ENCODE measurements around the gene BPIFA1. TPM values are rescaled to one million over a fixed set of nuclear protein-coding genes. Genes with fewer than 3 reads are reported as not detected.

BPIFA1 gene
- not detected for total RNA-seq

- peaks cover 10% of the 10 kb centered on the region for H3K4me1 Mint-ChIP-seq (ENCODE audit: low read depth)
Observed at GRCh38 chr20:33235696-33236095, at the start of gene BPIFA1. Gene BPIFA1 (plus strand): TSS chr20:33235996. CDS start chr20:33237712, 1,716 bp downstream.

GRCh38 chr20:33187491-33187890 lies 48.3 kb upstream of the BPIFA1 start:
- H3K4me3 Mint-ChIP-seq, result no peak overlapping the region
- no peaks in the 10 kb centered on the region for H3K36me3 Mint-ChIP-seq (ENCODE audit: low read depth)
- CTCF ChIA-PET, result no interaction called here
- peaks cover 6% of the 10 kb centered on the region for H3K9me3 Mint-ChIP-seq
- no peak for DNase-seq
- peaks cover 3% of the 10 kb centered on the region for H3K27me3 Mint-ChIP-seq (ENCODE audit: low read depth)
- H3K4me1 Mint-ChIP-seq (ENCODE audit: low read depth), result no peaks in the 10 kb centered on the region
- no peak overlapping the region for H3K27ac Mint-ChIP-seq
- intact Hi-C loops (cut with micrococcal nuclease), result no loop called here

More at GRCh38 chr20:33235696-33236095, at the start of gene BPIFA1:
- CTCF ChIA-PET, result interaction anchor here (1.7 kb wide), 1 partner anchor 57 kb away, joined by 3 read pairs; no protein-coding TSS in a partner anchor
- Mint-ChIP-seq H3K4me3 (no peak within 1 kb of the TSS), H3K9me3 (no peaks in the 10 kb centered on the region), H3K36me3 (ENCODE audit: low read depth) (no peaks in the 10 kb centered on the region), H3K27me3 (ENCODE audit: low read depth) (peaks cover 1% of the 10 kb centered on the region), H3K27ac (no peak within 1 kb of the TSS)
- no peak for DNase-seq
- intact Hi-C loops (cut with micrococcal nuclease), result no loop called here

- Mint-ChIP-seq H3K4me1 (ENCODE audit: low read depth) (no peaks in the 10 kb centered on the region), H3K36me3 (ENCODE audit: low read depth) (no peaks in the 10 kb centered on the region), H3K9me3 (peaks cover under 1% of the 10 kb centered on the region), H3K27me3 (ENCODE audit: low read depth) (no peaks in the 10 kb centered on the region), H3K27ac (no peak overlapping the region), H3K4me3 (no peak overlapping the region)
- DNase-seq, result no peak
- intact Hi-C loops (cut with micrococcal nuclease), result no loop called here
- CTCF ChIA-PET, result interaction anchor here (0.5 kb wide), 1 partner anchor 14 kb away, joined by 3 read pairs; no protein-coding TSS in a partner anchor
Observed at GRCh38 chr20:33188421-33188820, 47.4 kb upstream of the BPIFA1 start.

- no peak for DNase-seq
- intact Hi-C loops (cut with micrococcal nuclease), result no loop called here
- CTCF ChIA-PET, result no interaction called here
- Mint-ChIP-seq H3K4me3 (no peak overlapping the region), H3K9me3 (no peaks in the 10 kb centered on the region), H3K27ac (no peak overlapping the region), H3K27me3 (ENCODE audit: low read depth) (no peaks in the 10 kb centered on the region), H3K36me3 (ENCODE audit: low read depth) (no peaks in the 10 kb centered on the region), H3K4me1 (ENCODE audit: low read depth) (no peaks in the 10 kb centered on the region)
Observed at GRCh38 chr20:33191484-33191883, 44.3 kb upstream of the BPIFA1 start.

- CTCF ChIA-PET, result no interaction called here
- H3K27me3 Mint-ChIP-seq (ENCODE audit: low read depth), result no peaks in the 10 kb centered on the region
- DNase-seq, result no peak
- no peak overlapping the region for H3K27ac Mint-ChIP-seq
- no peaks in the 10 kb centered on the region for H3K4me1 Mint-ChIP-seq (ENCODE audit: low read depth)
- H3K36me3 Mint-ChIP-seq (ENCODE audit: low read depth), result no peaks in the 10 kb centered on the region
- intact Hi-C loops (cut with micrococcal nuclease), result no loop called here
- no peak overlapping the region for H3K4me3 Mint-ChIP-seq
- H3K9me3 Mint-ChIP-seq, result no peaks in the 10 kb centered on the region
Observed at GRCh38 chr20:33191955-33192354, 43.8 kb upstream of the BPIFA1 start.

GRCh38 chr20:33192912-33193501 lies 42.8 kb upstream of the BPIFA1 start:
- H3K36me3 Mint-ChIP-seq (ENCODE audit: low read depth), result no peaks in the 10 kb centered on the region
- no peaks in the 10 kb centered on the region for H3K9me3 Mint-ChIP-seq
- no peaks in the 10 kb centered on the region for H3K4me1 Mint-ChIP-seq (ENCODE audit: low read depth)
- intact Hi-C loops (cut with micrococcal nuclease), result no loop called here
- no peak overlapping the region for H3K27ac Mint-ChIP-seq
- no peaks in the 10 kb centered on the region for H3K27me3 Mint-ChIP-seq (ENCODE audit: low read depth)
- DNase-seq, result no peak
- CTCF ChIA-PET, result no interaction called here
- no peak overlapping the region for H3K4me3 Mint-ChIP-seq

- Mint-ChIP-seq H3K9me3 (no peaks in the 10 kb centered on the region), H3K27me3 (ENCODE audit: low read depth) (no peaks in the 10 kb centered on the region), H3K27ac (no peak overlapping the region), H3K4me1 (ENCODE audit: low read depth) (no peaks in the 10 kb centered on the region), H3K4me3 (no peak overlapping the region), H3K36me3 (ENCODE audit: low read depth) (no peaks in the 10 kb centered on the region)
- intact Hi-C loops (cut with micrococcal nuclease), result no loop called here
- DNase-seq, result no peak
- CTCF ChIA-PET, result no interaction called here
Observed at GRCh38 chr20:33199026-33199425, 36.8 kb upstream of the BPIFA1 start.

- no peak for DNase-seq
- CTCF ChIA-PET, result interaction anchor here (0.6 kb wide), 1 partner anchor 14 kb away, joined by 3 read pairs; no protein-coding TSS in a partner anchor
- Mint-ChIP-seq H3K4me1 (ENCODE audit: low read depth) (no peaks in the 10 kb centered on the region), H3K36me3 (ENCODE audit: low read depth) (no peaks in the 10 kb centered on the region), H3K27me3 (ENCODE audit: low read depth) (no peaks in the 10 kb centered on the region), H3K9me3 (no peaks in the 10 kb centered on the region), H3K27ac (no peak overlapping the region), H3K4me3 (no peak overlapping the region)
- intact Hi-C loops (cut with micrococcal nuclease), result no loop called here
Observed at GRCh38 chr20:33202451-33202850, 33.3 kb upstream of the BPIFA1 start.

- no peaks in the 10 kb centered on the region for H3K4me1 Mint-ChIP-seq (ENCODE audit: low read depth)
- no peaks in the 10 kb centered on the region for H3K9me3 Mint-ChIP-seq
Observed at GRCh38 chr20:33203444-33203843, 32.4 kb upstream of the BPIFA1 start.

GRCh38 chr20:33209789-33210188 lies 26.0 kb upstream of the BPIFA1 start:
- Mint-ChIP-seq H3K4me1 (ENCODE audit: low read depth) (no peaks in the 10 kb centered on the region), H3K9me3 (no peaks in the 10 kb centered on the region), H3K27me3 (ENCODE audit: low read depth) (peaks cover 27% of the 10 kb centered on the region), H3K36me3 (ENCODE audit: low read depth) (no peaks in the 10 kb centered on the region), H3K4me3 (no peak overlapping the region), H3K27ac (no peak overlapping the region)
- intact Hi-C loops (cut with micrococcal nuclease), result no loop called here
- CTCF ChIA-PET, result interaction anchor here (0.6 to 0.7 kb wide), 2 partner anchors 16 to 90 kb away, joined by 3 read pairs; no protein-coding TSS in a partner anchor
- peak; percentile 69 for DNase-seq

More at GRCh38 chr20:33203444-33203843, 32.4 kb upstream of the BPIFA1 start:
- no peak for DNase-seq
- Mint-ChIP-seq H3K27me3 (ENCODE audit: low read depth) (no peaks in the 10 kb centered on the region), H3K27ac (no peak overlapping the region), H3K4me3 (no peak overlapping the region), H3K36me3 (ENCODE audit: low read depth) (no peaks in the 10 kb centered on the region)
- intact Hi-C loops (cut with micrococcal nuclease), result no loop called here
- CTCF ChIA-PET, result no interaction called here

GRCh38 chr20:33210371-33210770 lies 25.4 kb upstream of the BPIFA1 start:
- DNase-seq, result no peak
- no peaks in the 10 kb centered on the region for H3K36me3 Mint-ChIP-seq (ENCODE audit: low read depth)
- no peak overlapping the region for H3K4me3 Mint-ChIP-seq
- H3K9me3 Mint-ChIP-seq, result no peaks in the 10 kb centered on the region
- intact Hi-C loops (cut with micrococcal nuclease), result no loop called here
- peaks cover 27% of the 10 kb centered on the region for H3K27me3 Mint-ChIP-seq (ENCODE audit: low read depth)
- no peaks in the 10 kb centered on the region for H3K4me1 Mint-ChIP-seq (ENCODE audit: low read depth)
- CTCF ChIA-PET, result no interaction called here
- no peak overlapping the region for H3K27ac Mint-ChIP-seq

- Mint-ChIP-seq H3K4me1 (ENCODE audit: low read depth) (no peaks in the 10 kb centered on the region), H3K9me3 (no peaks in the 10 kb centered on the region), H3K27me3 (ENCODE audit: low read depth) (peaks cover 27% of the 10 kb centered on the region), H3K4me3 (no peak overlapping the region), H3K27ac (no peak overlapping the region), H3K36me3 (ENCODE audit: low read depth) (no peaks in the 10 kb centered on the region)
- intact Hi-C loops (cut with micrococcal nuclease), result loop anchor here (2.0 kb wide), 2 partner anchors 309 to 421 kb away; no protein-coding TSS in a partner anchor
- CTCF ChIA-PET, result interaction anchor here (0.9 to 1.6 kb wide), 3 partner anchors 116 to 382 kb away, joined by 3 to 6 read pairs (median 6); no protein-coding TSS in a partner anchor
- peak; percentile 59 for DNase-seq
Observed at GRCh38 chr20:33211817-33212424, 23.9 kb upstream of the BPIFA1 start.

- Mint-ChIP-seq H3K4me3 (no peak within 1 kb of the TSS), H3K9me3 (no peaks in the 10 kb centered on the region), H3K27ac (no peak within 1 kb of the TSS), H3K4me1 (ENCODE audit: low read depth) (no peaks in the 10 kb centered on the region), H3K36me3 (ENCODE audit: low read depth) (no peaks in the 10 kb centered on the region), H3K27me3 (ENCODE audit: low read depth) (peaks cover 7% of the 10 kb centered on the region)
- CTCF ChIA-PET, result no interaction called here
- intact Hi-C loops (cut with micrococcal nuclease), result no loop called here
- DNase-seq, result no peak
Observed at GRCh38 chr20:33217052-33217451, 18.7 kb upstream of the BPIFA1 start, which contains the start of gene BPIFA3. Gene BPIFA3 (plus strand): TSS chr20:33217352. CDS start chr20:33217537, 185 bp downstream.

Data from activated naive CD4-positive, alpha-beta T cell treated with anti-CD3 and anti-CD28 coated beads for 36 hours (primary cell).